ENCODE results near the gene LMNTD1.
"Not testable (repeated sequence)": the region's sequence is repeated elsewhere in the genome, so short reads cannot be mapped to it uniquely, and the experiment has no call there.

Gene LMNTD1

GRCh38 chr12:25553098-25553497 lies at the start of gene LMNTD1:
Gene LMNTD1 (minus strand): TSS chr12:25553283. CDS start chr12:25552959, 324 bp downstream.
- DNase-seq (ENCODE audit: low read depth, low spot score) = no peak

- DNase-seq (ENCODE audit: low read depth, low spot score) = no peak
Observed at GRCh38 chr12:25598956-25599355, 45.9 kb upstream of the LMNTD1 start.

- not testable (repeated sequence) for DNase-seq (ENCODE audit: low read depth, low spot score)
Observed at GRCh38 chr12:25595496-25595895, 42.4 kb upstream of the LMNTD1 start.

GRCh38 chr12:25594376-25594775 lies 41.3 kb upstream of the LMNTD1 start:
- no peak for DNase-seq (ENCODE audit: low read depth, low spot score)

- DNase-seq (ENCODE audit: low read depth, low spot score) = no peak
Observed at GRCh38 chr12:25592725-25593495, 39.8 kb upstream of the LMNTD1 start.

GRCh38 chr12:25591144-25591543 lies 38.1 kb upstream of the LMNTD1 start:
- peak; percentile 5 for DNase-seq (ENCODE audit: low read depth, low spot score)

- DNase-seq (ENCODE audit: low read depth, low spot score) = no peak
Observed at GRCh38 chr12:25590011-25590721, 37.1 kb upstream of the LMNTD1 start.

GRCh38 chr12:25587346-25587745 lies 34.3 kb upstream of the LMNTD1 start:
- DNase-seq (ENCODE audit: low read depth, low spot score) = no peak

GRCh38 chr12:25585662-25586061 lies 32.6 kb upstream of the LMNTD1 start:
- no peak for DNase-seq (ENCODE audit: low read depth, low spot score)

- DNase-seq (ENCODE audit: low read depth, low spot score) = no peak
Observed at GRCh38 chr12:25585021-25585523, 32.0 kb upstream of the LMNTD1 start.

- no peak for DNase-seq (ENCODE audit: low read depth, low spot score)
Observed at GRCh38 chr12:25584596-25584995, 31.5 kb upstream of the LMNTD1 start.

- DNase-seq (ENCODE audit: low read depth, low spot score) = peak; percentile 3
Observed at GRCh38 chr12:25583545-25583944, 30.5 kb upstream of the LMNTD1 start.

GRCh38 chr12:25581067-25581466 lies 28.0 kb upstream of the LMNTD1 start:
- no peak for DNase-seq (ENCODE audit: low read depth, low spot score)

- DNase-seq (ENCODE audit: low read depth, low spot score) = no peak
Observed at GRCh38 chr12:25578411-25579143, 25.5 kb upstream of the LMNTD1 start.

- no peak for DNase-seq (ENCODE audit: low read depth, low spot score)
Observed at GRCh38 chr12:25574761-25575160, 21.7 kb upstream of the LMNTD1 start.

- DNase-seq (ENCODE audit: low read depth, low spot score) = no peak
Observed at GRCh38 chr12:25573346-25573745, 20.3 kb upstream of the LMNTD1 start.

- no peak for DNase-seq (ENCODE audit: low read depth, low spot score)
Observed at GRCh38 chr12:25570418-25570817, 17.3 kb upstream of the LMNTD1 start.

GRCh38 chr12:25566202-25566949 lies 13.3 kb upstream of the LMNTD1 start:
- no peak for DNase-seq (ENCODE audit: low read depth, low spot score)

- DNase-seq (ENCODE audit: low read depth, low spot score) = no peak
Observed at GRCh38 chr12:25558586-25558985, 5.5 kb upstream of the LMNTD1 start.

GRCh38 chr12:25557830-25558436 lies 4.8 kb upstream of the LMNTD1 start:
- no peak for DNase-seq (ENCODE audit: low read depth, low spot score)

- DNase-seq (ENCODE audit: low read depth, low spot score) = no peak
Observed at GRCh38 chr12:25556153-25556552, 3.1 kb upstream of the LMNTD1 start.
